CD4-positive, alpha-beta memory T cell (primary cell): ENCODE data around the gene ADAMTS12. TPM values are rescaled to one million over a fixed set of nuclear protein-coding genes. Genes with fewer than 3 reads are reported as not detected.

ENCODE experiments used
- CTCF ChIA-PET: fragments of 350-600 bp; sonication (Branson Sonifier 250); formaldehyde crosslinking; loops from one replicate; lab custom pipeline; 2021; ENCODE audit warnings: inconsistent platforms; ENCODE audit not compliant: partially characterized antibody; lab: Charles Lee
- POLR2A ChIA-PET: fragments of 350-600 bp; sonication (Branson Sonifier 250); formaldehyde crosslinking; loops from one replicate; lab custom pipeline; 2021; ENCODE audit not compliant: partially characterized antibody; lab: Charles Lee
- DNase-seq, 5 donors: peaks; one replicate each; pipeline versions ENCODE4 v3.0.0 to v3.0.0-alpha.2; 2020 to 2022; ENCODE audit warnings: mixed read lengths in 1 of 5
- H3K27ac ChIP-seq: one replicate; pipeline ENCODE4 v1.7.0; 2013; ENCODE audit warnings: low read depth, low read length
- H3K27me3 ChIP-seq: 2 replicates; pipeline ENCODE4 v1.7.0; 2013; ENCODE audit warnings: mild to moderate bottlenecking, low read length, moderate library complexity; ENCODE audit not compliant: insufficient read depth
- H3K36me3 ChIP-seq: 2 replicates; pipeline ENCODE4 v1.7.0; 2013; ENCODE audit warnings: mild to moderate bottlenecking, low read length, moderate library complexity; ENCODE audit not compliant: insufficient read depth
- H3K4me1 ChIP-seq: 2 replicates; pipeline ENCODE4 v1.7.0; 2013; ENCODE audit warnings: mild to moderate bottlenecking, low read length, moderate library complexity; ENCODE audit not compliant: insufficient read depth
- H3K4me3 ChIP-seq, 2 donors: one replicate each; pipeline ENCODE4 v1.7.0; 2013; ENCODE audit warnings: low read length in 2 of 2, mild to moderate bottlenecking in 1 of 2
- H3K9me3 ChIP-seq, 2 donors: one replicate each; pipeline ENCODE4 v1.7.0; 2013; ENCODE audit warnings: low read length in 2 of 2, control low read depth in 1 of 2; ENCODE audit not compliant: control insufficient read depth in 1 of 2
- H3K27ac Mint-ChIP-seq, 7 donors: one replicate each; pipeline ENCODE4 v1.8.0; 2020 to 2021; ENCODE audit warnings: mixed read lengths in 7 of 7, mild to moderate bottlenecking in 6 of 7, inconsistent platforms in 3 of 7, moderate library complexity in 3 of 7
- H3K27me3 Mint-ChIP-seq, 2 donors: one replicate each; pipeline ENCODE4 v1.8.0; 2020 to 2021; ENCODE audit warnings: mixed read lengths in 2 of 2
- H3K36me3 Mint-ChIP-seq, 2 donors: one replicate each; pipeline ENCODE4 v1.8.0; 2020 to 2021; ENCODE audit warnings: mixed read lengths in 2 of 2, inconsistent platforms in 1 of 2, mild to moderate bottlenecking in 1 of 2
- H3K4me1 Mint-ChIP-seq, 4 donors: one replicate each; pipeline ENCODE4 v1.8.0; 2020 to 2021; ENCODE audit warnings: mixed read lengths in 4 of 4, mild to moderate bottlenecking in 1 of 4
- H3K4me3 Mint-ChIP-seq, 8 donors: one replicate each; pipeline ENCODE4 v1.8.0; 2020 to 2021; ENCODE audit warnings: mixed read lengths in 8 of 8, mild to moderate bottlenecking in 7 of 8, moderate library complexity in 6 of 8, inconsistent platforms in 3 of 8
- H3K9me3 Mint-ChIP-seq, 8 donors: one replicate each; pipeline ENCODE4 v1.8.0; 2020 to 2021; ENCODE audit warnings: mixed read lengths in 8 of 8, mild to moderate bottlenecking in 5 of 8, inconsistent platforms in 3 of 8, moderate library complexity in 1 of 8
- intact Hi-C: fragments of 100-400 bp; cut with micrococcal nuclease; formaldehyde crosslinking; loops from one replicate; pipeline ENCODE4 v1.15.1; 2023
- polyA plus RNA-seq, 2 donors: library from polyadenylated mRNA; unstranded; fragments of 300-500 nt; fragmentation: Illumina TruSeq; gene quantifications; one replicate each; pipeline ENCODE4 v1.2.3, GENCODE V29; 2021
- total RNA-seq, 2 experiments: library from RNA; stranded (reverse); gene quantifications; one replicate each; pipeline ENCODE4 v1.2.3, GENCODE V29; 2021

ADAMTS12 gene
- total and polyA plus RNA-seq, 4 experiments from 2014 or later = 0.17 TPM; not detected in 3

- H3K27me3 ChIP-seq = no peaks in the 10 kb centered on the region
- DNase-seq = no peak
- Mint-ChIP-seq H3K9me3 (peaks cover 0 to 2% (median 0%) of the 10 kb centered on the region in 8 donors), H3K36me3 (no peaks in the 10 kb centered on the region), H3K27me3 (no peaks in the 10 kb centered on the region), H3K4me1 (no peaks in the 10 kb centered on the region), H3K27ac (no peak overlapping the region), H3K4me3 (no peak overlapping the region)
- H3K4me1 ChIP-seq = no peaks in the 10 kb centered on the region
- ChIA-PET CTCF (no interaction called here), POLR2A (no interaction called here)
- H3K36me3 ChIP-seq = no peaks in the 10 kb centered on the region
- intact Hi-C loops = no loop called here
- no peak overlapping the region for H3K27ac ChIP-seq
- no peak overlapping the region for H3K4me3 ChIP-seq
- H3K9me3 ChIP-seq = no peaks in the 10 kb centered on the region
Observed at GRCh38 chr5:33794550-33795181, 97.1 kb downstream of the ADAMTS12 start.

DNA sequence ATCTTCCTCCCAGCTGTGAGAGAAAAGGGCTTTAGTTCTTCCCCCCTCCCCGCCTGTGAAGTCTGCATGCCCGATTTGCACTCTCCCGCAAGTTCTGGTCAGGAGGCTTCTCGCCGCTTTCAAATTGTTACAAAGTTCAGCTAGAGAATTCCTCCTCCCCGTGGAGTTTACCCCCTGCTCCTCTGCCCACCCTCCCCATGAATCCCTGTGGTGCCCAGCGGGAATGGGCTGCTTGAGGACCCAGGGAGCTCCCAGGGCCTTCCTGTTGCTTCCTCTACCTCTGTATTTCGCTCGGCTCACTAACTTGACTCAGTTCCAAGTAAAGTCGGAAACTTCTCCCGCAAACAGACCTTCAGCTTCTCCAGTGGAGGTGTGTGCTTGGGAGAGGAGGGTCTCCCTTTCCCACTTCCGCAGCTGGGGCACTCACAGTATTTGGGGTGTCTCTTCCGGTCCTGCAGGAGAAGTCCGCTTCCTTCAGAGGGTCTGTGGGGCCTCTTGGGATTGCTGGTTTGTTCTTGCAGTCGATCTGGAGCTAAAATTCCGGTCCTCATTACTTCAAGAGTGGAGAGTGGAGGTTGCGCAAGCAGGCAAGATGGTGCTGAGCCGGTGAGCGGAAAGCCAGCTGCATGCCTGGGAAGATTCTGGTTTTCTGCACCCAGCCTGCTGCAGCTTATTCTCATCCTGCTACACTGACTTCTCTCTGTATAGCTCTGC is 97.8 kb downstream of the ADAMTS12 start:
- no peaks in the 10 kb centered on the region for H3K27me3 Mint-ChIP-seq
- H3K36me3 Mint-ChIP-seq = no peaks in the 10 kb centered on the region
- CTCF ChIA-PET = no interaction called here
- intact Hi-C loops = no loop called here
- POLR2A ChIA-PET = no interaction called here
- Histone ChIP-seq H3K4me3 (no peak overlapping the region), H3K27ac (no peak overlapping the region), H3K27me3 (no peaks in the 10 kb centered on the region), H3K4me1 (no peaks in the 10 kb centered on the region), H3K36me3 (no peaks in the 10 kb centered on the region), H3K9me3 (no peaks in the 10 kb centered on the region)
- no peaks in the 10 kb centered on the region for H3K9me3 Mint-ChIP-seq
- H3K4me3 Mint-ChIP-seq = no peak overlapping the region
- no peak for DNase-seq
- H3K27ac Mint-ChIP-seq = no peak overlapping the region
- no peaks in the 10 kb centered on the region for H3K4me1 Mint-ChIP-seq

- no peak for DNase-seq
- ChIA-PET CTCF (no interaction called here), POLR2A (no interaction called here)
- Histone ChIP-seq H3K4me1 (no peaks in the 10 kb centered on the region), H3K27ac (no peak overlapping the region), H3K36me3 (no peaks in the 10 kb centered on the region), H3K4me3 (no peak overlapping the region), H3K27me3 (no peaks in the 10 kb centered on the region), H3K9me3 (no peaks in the 10 kb centered on the region)
- H3K4me3 Mint-ChIP-seq = no peak overlapping the region
- intact Hi-C loops = no loop called here
- H3K9me3 Mint-ChIP-seq = no peaks in the 10 kb centered on the region
- no peaks in the 10 kb centered on the region for H3K27me3 Mint-ChIP-seq
- no peak overlapping the region for H3K27ac Mint-ChIP-seq
- H3K4me1 Mint-ChIP-seq = no peaks in the 10 kb centered on the region
- no peaks in the 10 kb centered on the region for H3K36me3 Mint-ChIP-seq
Observed at GRCh38 chr5:33793276-33793675, 98.5 kb downstream of the ADAMTS12 start.

GRCh38 chr5:33792559-33792958 is 99.2 kb downstream of the ADAMTS12 start:
- Mint-ChIP-seq H3K4me3 (no peak overlapping the region), H3K27ac (no peak overlapping the region), H3K9me3 (no peaks in the 10 kb centered on the region), H3K36me3 (no peaks in the 10 kb centered on the region), H3K27me3 (peaks cover 0 to under 1% of the 10 kb centered on the region in 2 donors), H3K4me1 (no peaks in the 10 kb centered on the region)
- no peak overlapping the region for H3K27ac ChIP-seq
- CTCF ChIA-PET = no interaction called here
- H3K27me3 ChIP-seq = no peaks in the 10 kb centered on the region
- POLR2A ChIA-PET = no interaction called here
- H3K9me3 ChIP-seq = no peaks in the 10 kb centered on the region
- no peaks in the 10 kb centered on the region for H3K4me1 ChIP-seq
- no peak overlapping the region for H3K4me3 ChIP-seq
- no peak for DNase-seq
- H3K36me3 ChIP-seq = no peaks in the 10 kb centered on the region
- intact Hi-C loops = no loop called here

DNA sequence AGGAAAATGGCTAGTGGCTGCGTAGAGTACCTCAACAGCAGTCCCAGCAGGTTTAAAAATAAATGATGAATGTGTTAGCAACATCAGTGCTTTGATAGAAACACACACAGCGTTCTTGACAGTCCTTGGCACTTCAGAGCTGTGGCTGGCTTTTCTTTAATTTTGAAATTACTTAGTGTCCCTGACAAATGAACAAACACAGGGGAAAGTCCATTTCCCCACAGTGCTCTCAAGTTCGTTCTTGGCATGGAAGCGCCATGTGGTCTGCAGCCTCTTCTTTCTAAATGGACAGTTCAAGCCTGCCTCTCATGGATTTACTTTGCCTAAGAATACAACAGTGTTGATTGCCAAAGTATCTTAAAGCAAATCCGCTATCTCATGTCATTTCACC is 102.2 kb downstream of the ADAMTS12 start:
- intact Hi-C loops = no loop called here
- Mint-ChIP-seq H3K36me3 (no peaks in the 10 kb centered on the region), H3K9me3 (peaks cover 0 to 8% (median under 1%) of the 10 kb centered on the region in 8 donors), H3K4me3 (no peak overlapping the region), H3K4me1 (no peaks in the 10 kb centered on the region), H3K27ac (no peak overlapping the region), H3K27me3 (peaks cover 0 to 1% of the 10 kb centered on the region in 2 donors)
- DNase-seq = no peak
- ChIA-PET CTCF (no interaction called here), POLR2A (no interaction called here)
- H3K9me3 ChIP-seq = no peaks in the 10 kb centered on the region
- H3K27ac ChIP-seq = no peak overlapping the region
- H3K4me3 ChIP-seq = no peak overlapping the region
- no peaks in the 10 kb centered on the region for H3K4me1 ChIP-seq
- no peaks in the 10 kb centered on the region for H3K36me3 ChIP-seq
- H3K27me3 ChIP-seq = no peaks in the 10 kb centered on the region

GRCh38 chr5:33788922-33789566 is 102.7 kb downstream of the ADAMTS12 start:
- Mint-ChIP-seq H3K9me3 (peaks cover 0 to 8% (median 2%) of the 10 kb centered on the region in 8 donors), H3K27ac (no peak overlapping the region), H3K36me3 (no peaks in the 10 kb centered on the region), H3K4me3 (no peak overlapping the region), H3K27me3 (peaks cover 0 to 1% of the 10 kb centered on the region in 2 donors), H3K4me1 (no peaks in the 10 kb centered on the region)
- Histone ChIP-seq H3K36me3 (no peaks in the 10 kb centered on the region), H3K27ac (no peak overlapping the region), H3K9me3 (no peaks in the 10 kb centered on the region), H3K4me3 (no peak overlapping the region), H3K27me3 (no peaks in the 10 kb centered on the region), H3K4me1 (no peaks in the 10 kb centered on the region)
- CTCF ChIA-PET = no interaction called here
- POLR2A ChIA-PET = no interaction called here
- DNase-seq = no peak
- intact Hi-C loops = no loop called here

DNA sequence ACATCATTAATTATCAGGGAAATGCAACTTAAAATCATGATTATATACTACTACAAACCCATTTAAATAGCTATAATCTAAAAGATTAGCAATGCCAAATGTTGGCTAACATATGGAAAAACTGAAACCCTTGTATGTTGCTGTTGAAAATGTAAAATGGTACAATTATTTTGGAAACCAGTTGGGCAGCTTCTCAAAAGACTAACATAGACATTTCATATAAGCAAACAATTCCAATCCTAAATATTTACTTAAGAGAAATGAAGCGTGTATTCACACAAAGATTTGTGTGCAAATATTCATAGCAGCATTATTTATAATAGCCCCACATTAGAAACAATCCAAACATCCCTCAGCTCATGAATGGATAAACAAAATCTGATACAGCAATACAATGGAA is 106.2 kb downstream of the ADAMTS12 start:
- Mint-ChIP-seq H3K27me3 (peaks cover 0 to 1% of the 10 kb centered on the region in 2 donors), H3K4me3 (no peak overlapping the region), H3K27ac (no peak overlapping the region)

More for the DNA sequence above, 106.2 kb downstream of the ADAMTS12 start:
- Histone ChIP-seq H3K36me3 (no peaks in the 10 kb centered on the region), H3K27ac (no peak overlapping the region), H3K4me1 (no peaks in the 10 kb centered on the region), H3K27me3 (no peaks in the 10 kb centered on the region), H3K4me3 (no peak overlapping the region), H3K9me3 (no peaks in the 10 kb centered on the region)
- no peaks in the 10 kb centered on the region for H3K4me1 Mint-ChIP-seq
- intact Hi-C loops = no loop called here
- ChIA-PET CTCF (no interaction called here), POLR2A (no interaction called here)
- no peak for DNase-seq
- no peaks in the 10 kb centered on the region for H3K36me3 Mint-ChIP-seq
- H3K9me3 Mint-ChIP-seq = peaks cover 0 to 12% (median 2%) of the 10 kb centered on the region in 8 donors
